Measurements from ENCODE around the gene MRTFA. TPM values are rescaled to one million over a fixed set of nuclear protein-coding genes. Genes with fewer than 3 reads are reported as not detected.

The MRTFA gene
- total RNA-seq, 4 donors from 2014 or later = 45.5 to 90.2 (median 78.3) TPM

DNA sequence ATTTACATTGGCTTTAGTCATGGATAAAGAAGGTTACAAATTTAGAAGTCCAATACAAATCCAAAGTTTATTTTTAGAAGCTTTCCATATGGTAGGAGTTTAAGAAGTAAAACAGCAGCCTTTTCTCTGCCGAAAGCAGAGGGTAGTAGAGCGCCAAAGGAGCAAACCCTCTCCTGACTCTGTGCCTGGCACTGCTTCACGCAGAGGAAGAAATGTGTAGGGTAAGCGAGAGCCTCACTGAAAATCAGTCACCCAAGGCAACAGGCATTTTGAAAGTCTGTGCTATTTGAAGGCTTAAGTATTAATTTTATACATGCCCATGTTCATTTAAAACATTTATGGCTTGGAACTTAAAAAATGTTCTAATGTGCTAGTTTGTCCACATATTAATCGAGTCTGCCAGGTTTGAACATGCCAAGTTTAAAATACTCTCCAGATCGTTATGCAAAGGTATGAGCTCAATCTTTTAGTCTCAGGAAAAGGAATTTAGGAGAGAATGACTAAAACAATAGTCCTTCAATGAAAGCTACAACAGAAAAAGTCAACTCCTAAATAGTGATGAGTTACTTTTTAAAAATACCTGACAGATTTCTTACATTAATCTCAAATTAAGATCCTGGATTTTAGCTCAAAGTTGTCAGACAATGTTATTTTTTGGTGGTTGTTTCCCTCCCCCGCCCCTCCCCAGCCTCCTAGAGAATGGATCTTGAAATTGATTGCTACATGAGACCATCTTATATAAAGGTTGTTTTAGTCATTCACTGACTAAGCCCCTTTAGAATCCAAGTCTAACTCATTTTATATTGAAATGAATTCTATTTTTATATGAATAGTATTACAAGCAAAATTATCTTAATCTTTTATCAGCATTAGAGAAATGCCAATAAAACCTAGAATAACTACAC, 38.7 kb downstream of the MRTFA start:
- Histone ChIP-seq H3K9me3 (no peaks in the 10 kb centered on the region), H3K4me1 (peaks cover 11 to 92% (median 39%) of the 10 kb centered on the region in 3 donors), H3K27ac (peak overlapping the region; percentile 30 to 62 (median 54)), H3K27me3 (no peaks in the 10 kb centered on the region), H3K4me3 (no peak overlapping the region), H3K36me3 (no peaks in the 10 kb centered on the region)
- no peak for ATAC-seq
- TF ChIP-seq POLR2AphosphoS5 (IDR thresholded peaks at IDR 0.05) (no peak), POLR2A (IDR thresholded peaks at IDR 0.05) (no peak), EP300 (IDR thresholded peaks at IDR 0.05) (no peak)
- TF ChIP-seq, protein P1, sequence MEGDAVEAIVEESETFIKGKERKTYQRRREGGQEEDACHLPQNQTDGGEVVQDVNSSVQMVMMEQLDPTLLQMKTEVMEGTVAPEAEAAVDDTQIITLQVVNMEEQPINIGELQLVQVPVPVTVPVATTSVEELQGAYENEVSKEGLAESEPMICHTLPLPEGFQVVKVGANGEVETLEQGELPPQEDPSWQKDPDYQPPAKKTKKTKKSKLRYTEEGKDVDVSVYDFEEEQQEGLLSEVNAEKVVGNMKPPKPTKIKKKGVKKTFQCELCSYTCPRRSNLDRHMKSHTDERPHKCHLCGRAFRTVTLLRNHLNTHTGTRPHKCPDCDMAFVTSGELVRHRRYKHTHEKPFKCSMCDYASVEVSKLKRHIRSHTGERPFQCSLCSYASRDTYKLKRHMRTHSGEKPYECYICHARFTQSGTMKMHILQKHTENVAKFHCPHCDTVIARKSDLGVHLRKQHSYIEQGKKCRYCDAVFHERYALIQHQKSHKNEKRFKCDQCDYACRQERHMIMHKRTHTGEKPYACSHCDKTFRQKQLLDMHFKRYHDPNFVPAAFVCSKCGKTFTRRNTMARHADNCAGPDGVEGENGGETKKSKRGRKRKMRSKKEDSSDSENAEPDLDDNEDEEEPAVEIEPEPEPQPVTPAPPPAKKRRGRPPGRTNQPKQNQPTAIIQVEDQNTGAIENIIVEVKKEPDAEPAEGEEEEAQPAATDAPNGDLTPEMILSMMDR (IDR thresholded peaks at IDR 0.05) = no peak
- 30% methylated on average over 7 of the region's 7 CpGs for WGBS, 2 donors (ENCODE audit: low coverage in 1 of 2)

DNA sequence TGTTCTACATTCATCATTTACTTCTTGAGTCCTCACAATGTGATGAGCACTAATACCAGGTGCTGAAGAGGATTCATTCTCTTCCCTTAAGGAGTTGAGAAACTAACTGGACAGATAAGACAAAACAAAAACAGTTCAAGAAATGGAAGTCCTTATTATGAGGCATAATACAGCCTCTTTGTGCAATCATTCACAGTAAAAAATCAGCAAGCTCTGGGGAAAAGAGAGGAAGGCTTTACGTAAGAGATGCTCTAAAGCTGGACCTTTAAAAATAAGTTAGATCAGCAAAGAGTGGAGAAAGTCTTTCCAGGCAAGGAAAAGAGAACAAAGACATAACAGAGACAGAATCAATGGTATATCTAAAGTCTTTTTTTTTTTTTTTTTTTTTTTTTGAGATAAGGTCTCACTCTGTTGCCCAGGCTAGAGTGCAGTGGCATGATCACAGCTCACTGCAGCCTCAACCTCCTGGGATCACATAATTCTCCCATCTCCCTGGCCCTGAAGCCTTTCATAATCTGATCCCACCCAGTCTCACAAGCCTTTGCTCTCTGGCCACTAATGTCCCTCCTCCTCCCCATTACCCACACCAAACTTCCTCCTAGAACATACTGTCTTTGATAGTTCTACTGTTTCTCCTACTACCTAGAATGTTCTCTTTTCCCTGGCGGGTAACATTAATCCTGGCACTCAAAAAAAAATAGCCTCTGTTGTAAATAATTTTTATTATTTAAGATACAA, 40.9 kb downstream of the MRTFA start:
- peaks cover 0 to 77% (median 27%) of the 10 kb centered on the region in 3 donors for H3K4me1 ChIP-seq
- 75 to 84% methylated on average over 1 to 2 of the region's 2 CpGs for WGBS, 2 donors (ENCODE audit: low coverage in 1 of 2)

DNA sequence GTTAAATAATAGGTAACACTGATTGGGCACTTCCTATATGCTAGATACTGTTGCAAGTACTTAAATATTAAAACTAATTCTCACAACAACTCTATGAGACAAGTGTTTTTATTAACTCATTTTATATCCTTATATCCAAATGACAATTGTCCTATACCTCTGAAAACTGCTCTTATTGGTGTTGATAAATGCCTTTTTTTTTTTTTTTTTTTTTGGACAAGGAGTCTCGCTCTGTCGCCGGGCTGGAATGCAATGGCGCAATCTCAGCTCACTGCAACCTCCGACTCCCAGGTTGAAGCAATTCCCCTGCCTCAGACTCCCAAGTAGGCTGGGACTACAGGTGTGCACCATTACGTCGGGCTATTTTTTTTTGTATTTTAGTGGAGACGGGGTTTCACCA, 41.6 kb downstream of the MRTFA start:
- WGBS, 2 donors (ENCODE audit: low coverage in 1 of 2) = 100% methylated on average over 1 to 4 of the region's 8 CpGs
- TF ChIP-seq, protein P1 (IDR thresholded peaks at IDR 0.05) = no peak
- no peak for TF ChIP-seq EP300 (IDR thresholded peaks at IDR 0.05)
- TF ChIP-seq POLR2A (IDR thresholded peaks at IDR 0.05) = no peak
- TF ChIP-seq POLR2AphosphoS5 (IDR thresholded peaks at IDR 0.05) = no peak
- Histone ChIP-seq H3K9me3 (no peaks in the 10 kb centered on the region), H3K36me3 (peaks cover 0 to 4% of the 10 kb centered on the region in 2 donors), H3K27ac (no peak overlapping the region), H3K4me1 (peaks cover 0 to 69% (median 25%) of the 10 kb centered on the region in 3 donors), H3K4me3 (no peak overlapping the region), H3K27me3 (no peaks in the 10 kb centered on the region)
- no peak for ATAC-seq

More for the DNA sequence above, 40.9 kb downstream of the MRTFA start:
- no peaks in the 10 kb centered on the region for H3K27me3 ChIP-seq
- TF ChIP-seq, protein P1 (IDR thresholded peaks at IDR 0.05) = no peak
- no peak for TF ChIP-seq POLR2A (IDR thresholded peaks at IDR 0.05)
- no peak for TF ChIP-seq EP300 (IDR thresholded peaks at IDR 0.05)
- no peak for TF ChIP-seq POLR2AphosphoS5 (IDR thresholded peaks at IDR 0.05)
- no peak overlapping the region for H3K4me3 ChIP-seq
- H3K9me3 ChIP-seq = no peaks in the 10 kb centered on the region
- no peak overlapping the region for H3K27ac ChIP-seq
- ATAC-seq = peak; percentile 55
- no peaks in the 10 kb centered on the region for H3K36me3 ChIP-seq

DNA sequence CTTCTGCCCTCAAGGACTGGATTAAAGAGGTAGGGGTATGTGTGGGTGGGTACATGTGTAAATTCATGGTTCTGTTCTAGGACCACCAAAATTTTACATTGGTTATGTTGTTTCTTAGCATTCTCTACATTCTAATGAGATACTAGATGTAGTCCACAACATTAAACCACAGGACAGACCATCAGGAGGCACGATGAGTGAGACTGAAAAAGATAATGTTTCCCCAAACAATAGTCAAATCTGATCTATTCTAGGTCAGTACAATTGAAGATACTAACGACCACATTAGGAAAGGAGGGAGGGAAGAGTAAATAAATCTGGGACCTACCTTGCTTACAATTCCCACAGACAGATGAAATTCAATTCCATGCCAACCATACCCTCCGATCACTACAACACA, 42.2 kb downstream of the MRTFA start:
- Histone ChIP-seq H3K9me3 (no peaks in the 10 kb centered on the region), H3K36me3 (peaks cover 0 to 7% of the 10 kb centered on the region in 2 donors), H3K4me3 (no peak overlapping the region), H3K27me3 (no peaks in the 10 kb centered on the region), H3K27ac (no peak overlapping the region), H3K4me1 (peaks cover 0 to 64% (median 25%) of the 10 kb centered on the region in 3 donors)
- 71 to 81% methylated on average over 2 to 3 of the region's 3 CpGs for WGBS, 2 donors (ENCODE audit: low coverage in 1 of 2)
- no peak for ATAC-seq
- TF ChIP-seq POLR2AphosphoS5 (IDR thresholded peaks at IDR 0.05) = no peak
- no peak for TF ChIP-seq EP300 (IDR thresholded peaks at IDR 0.05)
- TF ChIP-seq, protein P1 (IDR thresholded peaks at IDR 0.05) = no peak
- TF ChIP-seq POLR2A (IDR thresholded peaks at IDR 0.05) = no peak
